ENCODE data around the gene TEAD1. TPM values are rescaled to one million over a fixed set of nuclear protein-coding genes. Genes with fewer than 3 reads are reported as not detected.

The TEAD1 gene
- total RNA-seq, 2 experiments from 2014 or later = 5.6 to 10.8 TPM

GRCh38 chr11:12865863-12866595 lies 191.8 kb downstream of the TEAD1 start:
- Histone ChIP-seq H3K4me2 (ENCODE audit: low read length) (no peak overlapping the region), H3K9me2 (ENCODE audit: insufficient read depth, low read length) (no peaks in the 10 kb centered on the region), H2AFZ (ENCODE audit: low read length) (no peak overlapping the region), H3K36me3 (ENCODE audit: insufficient read depth, low read length) (no peaks in the 10 kb centered on the region), H3K9me3 (ENCODE audit: low read length) (no peaks in the 10 kb centered on the region), H4K20me1 (ENCODE audit: insufficient read depth, low read length) (no peaks in the 10 kb centered on the region), H3K4me1 (ENCODE audit: insufficient read depth, low read length, poor library complexity, severe bottlenecking) (peaks cover under 1% of the 10 kb centered on the region), H3K27ac (ENCODE audit: low read depth, low read length, poor library complexity, severe bottlenecking) (no peak overlapping the region), H3K79me2 (ENCODE audit: insufficient read depth, low read depth, low read length) (no peaks in the 10 kb centered on the region), H3K4me3 (ENCODE audit: low read depth, low read length, poor library complexity, severe bottlenecking) (no peak overlapping the region)
- CTCF ChIA-PET (ENCODE audit: unreplicated experiment) = no interaction called here
- intact Hi-C loops (cut with micrococcal nuclease; ENCODE audit: unreplicated experiment) = no loop called here
- no peak for DNase-seq (ENCODE audit: low spot score)
- POLR2A ChIA-PET = no interaction called here
- no TSS peak for BruUV-seq (replicated peaks)
- no peak for TF ChIP-seq CTCF (conservative IDR thresholded peaks at IDR 0.05; ENCODE audit: low read length)

- Histone ChIP-seq H3K27ac (ENCODE audit: low read depth, low read length, poor library complexity, severe bottlenecking) (no peak overlapping the region), H2AFZ (ENCODE audit: low read length) (no peak overlapping the region), H4K20me1 (ENCODE audit: insufficient read depth, low read length) (no peaks in the 10 kb centered on the region), H3K9me3 (ENCODE audit: low read length) (no peaks in the 10 kb centered on the region), H3K36me3 (ENCODE audit: insufficient read depth, low read length) (no peaks in the 10 kb centered on the region), H3K9me2 (ENCODE audit: insufficient read depth, low read length) (no peaks in the 10 kb centered on the region), H3K4me3 (ENCODE audit: low read depth, low read length, poor library complexity, severe bottlenecking) (no peak overlapping the region), H3K79me2 (ENCODE audit: insufficient read depth, low read depth, low read length) (no peaks in the 10 kb centered on the region), H3K4me2 (ENCODE audit: low read length) (no peak overlapping the region), H3K4me1 (ENCODE audit: insufficient read depth, low read length, poor library complexity, severe bottlenecking) (no peaks in the 10 kb centered on the region)
- BruUV-seq (replicated peaks) = no TSS peak
- TF ChIP-seq CTCF (conservative IDR thresholded peaks at IDR 0.05; ENCODE audit: low read length) (no peak), EZH2phosphoT487 (IDR thresholded peaks at IDR 0.05; ENCODE audit: borderline replicate concordance, low read depth, low read length) (no peak)
- ChIA-PET CTCF (ENCODE audit: unreplicated experiment) (no interaction called here), POLR2A (interaction anchor here (0.5 to 1.1 kb wide), 2 partner anchors 8 to 351 kb away, joined by 3 read pairs; no protein-coding TSS in a partner anchor)
- DNase-seq (ENCODE audit: low spot score) = no peak
- intact Hi-C loops (cut with micrococcal nuclease; ENCODE audit: unreplicated experiment) = no loop called here
Measured at GRCh38 chr11:12867531-12867930, 193.3 kb downstream of the TEAD1 start.

- Histone ChIP-seq H3K79me2 (ENCODE audit: insufficient read depth, low read depth, low read length) (no peaks in the 10 kb centered on the region), H3K9me3 (ENCODE audit: low read length) (no peaks in the 10 kb centered on the region), H3K4me3 (ENCODE audit: low read depth, low read length, poor library complexity, severe bottlenecking) (no peak overlapping the region), H4K20me1 (ENCODE audit: insufficient read depth, low read length) (no peaks in the 10 kb centered on the region), H2AFZ (ENCODE audit: low read length) (no peak overlapping the region), H3K9me2 (ENCODE audit: insufficient read depth, low read length) (no peaks in the 10 kb centered on the region), H3K27ac (ENCODE audit: low read depth, low read length, poor library complexity, severe bottlenecking) (no peak overlapping the region), H3K4me1 (ENCODE audit: insufficient read depth, low read length, poor library complexity, severe bottlenecking) (no peaks in the 10 kb centered on the region), H3K36me3 (ENCODE audit: insufficient read depth, low read length) (no peaks in the 10 kb centered on the region), H3K4me2 (ENCODE audit: low read length) (no peak overlapping the region)
- TF ChIP-seq EZH2phosphoT487 (IDR thresholded peaks at IDR 0.05; ENCODE audit: borderline replicate concordance, low read depth, low read length) (no peak), CTCF (conservative IDR thresholded peaks at IDR 0.05; ENCODE audit: low read length) (peak; percentile 45; the same call in 1 of the 2 replicates)
- intact Hi-C loops (cut with micrococcal nuclease; ENCODE audit: unreplicated experiment) = no loop called here
- DNase-seq (ENCODE audit: low spot score) = no peak
- ChIA-PET POLR2A (interaction anchor here (1.1 kb wide), 1 partner anchor 9 kb away, joined by 3 read pairs; no protein-coding TSS in a partner anchor), CTCF (ENCODE audit: unreplicated experiment) (no interaction called here)
- BruUV-seq (replicated peaks) = no TSS peak
Measured at GRCh38 chr11:12868315-12869073, 194.3 kb downstream of the TEAD1 start.
